Renal pelvis (tissue), 4 donors: ENCODE measurements around the gene NUDCD3. TPM values are rescaled to one million over a fixed set of nuclear protein-coding genes. Genes with fewer than 3 reads are reported as not detected.
"Not testable (repeated sequence)": the region's sequence is repeated elsewhere in the genome, so short reads cannot be mapped to it uniquely, and the experiment has no call there.

Experiments used
- DNase-seq: peaks from one replicate; pipeline ENCODE4 v3.0.0-alpha.2; 2013
- polyA plus RNA-seq, 3 donors: library from polyadenylated mRNA; unstranded; fragments of 120-200 nt; gene quantifications; one replicate each; pipeline ENCODE4 v1.2.1, GENCODE V29; 2013; ENCODE audit not compliant: insufficient read length in 3 of 3

NUDCD3 gene
- polyA plus RNA-seq, 3 donors = 97.2 to 99.7 (median 97.8) TPM

GRCh38 chr7:44455155-44455554 lies 35.3 kb downstream of the NUDCD3 start:
- DNase-seq = no peak

GRCh38 chr7:44454348-44454747 lies 36.1 kb downstream of the NUDCD3 start:
- DNase-seq = no peak

GRCh38 chr7:44451123-44451522 lies 39.3 kb downstream of the NUDCD3 start:
- DNase-seq = no peak

GRCh38 chr7:44449584-44449928 lies 40.9 kb downstream of the NUDCD3 start:
- DNase-seq = no peak

GRCh38 chr7:44448922-44449583 lies 41.4 kb downstream of the NUDCD3 start:
- no peak for DNase-seq

- no peak for DNase-seq
These were observed 42.5 kb downstream of the NUDCD3 start for GRCh38 chr7:44447874-44448425.

- no peak for DNase-seq
These were observed 44.3 kb downstream of the NUDCD3 start for GRCh38 chr7:44445986-44446671.

- no peak for DNase-seq
These were observed 49.4 kb downstream of the NUDCD3 start for GRCh38 chr7:44441079-44441478.

GRCh38 chr7:44440577-44441078 lies 49.8 kb downstream of the NUDCD3 start:
- DNase-seq = no peak

GRCh38 chr7:44439926-44440325 lies 50.5 kb downstream of the NUDCD3 start:
- DNase-seq = no peak

- no peak for DNase-seq
These were observed 51.6 kb downstream of the NUDCD3 start for GRCh38 chr7:44438816-44439215.

- no peak for DNase-seq
These were observed 56.3 kb downstream of the NUDCD3 start for GRCh38 chr7:44434201-44434600.

- DNase-seq = no peak
These were observed 57.0 kb downstream of the NUDCD3 start for GRCh38 chr7:44433255-44434022.

GRCh38 chr7:44432381-44432977 lies 58.0 kb downstream of the NUDCD3 start:
- DNase-seq = no peak

GRCh38 chr7:44431091-44431608 lies 59.3 kb downstream of the NUDCD3 start:
- DNase-seq = no peak

- no peak for DNase-seq
These were observed 60.4 kb downstream of the NUDCD3 start for GRCh38 chr7:44430054-44430453.

GRCh38 chr7:44424762-44425161 lies 65.7 kb downstream of the NUDCD3 start:
- not testable (repeated sequence) for DNase-seq

GRCh38 chr7:44416941-44417340 lies 73.5 kb downstream of the NUDCD3 start:
- no peak for DNase-seq

GRCh38 chr7:44415510-44415909 lies 74.9 kb downstream of the NUDCD3 start:
- no peak for DNase-seq

GRCh38 chr7:44415047-44415446 lies 75.4 kb downstream of the NUDCD3 start:
- DNase-seq = no peak

GRCh38 chr7:44411306-44411705 lies 79.2 kb downstream of the NUDCD3 start:
- no peak for DNase-seq

GRCh38 chr7:44408596-44408995 lies 81.9 kb downstream of the NUDCD3 start:
- DNase-seq = no peak
